ENCODE measurements around the gene KY. TPM values are rescaled to one million over a fixed set of nuclear protein-coding genes. Genes with fewer than 3 reads are reported as not detected.

Gene KY
- total RNA-seq, 1 experiment from 2014 or later = not detected

DNA sequence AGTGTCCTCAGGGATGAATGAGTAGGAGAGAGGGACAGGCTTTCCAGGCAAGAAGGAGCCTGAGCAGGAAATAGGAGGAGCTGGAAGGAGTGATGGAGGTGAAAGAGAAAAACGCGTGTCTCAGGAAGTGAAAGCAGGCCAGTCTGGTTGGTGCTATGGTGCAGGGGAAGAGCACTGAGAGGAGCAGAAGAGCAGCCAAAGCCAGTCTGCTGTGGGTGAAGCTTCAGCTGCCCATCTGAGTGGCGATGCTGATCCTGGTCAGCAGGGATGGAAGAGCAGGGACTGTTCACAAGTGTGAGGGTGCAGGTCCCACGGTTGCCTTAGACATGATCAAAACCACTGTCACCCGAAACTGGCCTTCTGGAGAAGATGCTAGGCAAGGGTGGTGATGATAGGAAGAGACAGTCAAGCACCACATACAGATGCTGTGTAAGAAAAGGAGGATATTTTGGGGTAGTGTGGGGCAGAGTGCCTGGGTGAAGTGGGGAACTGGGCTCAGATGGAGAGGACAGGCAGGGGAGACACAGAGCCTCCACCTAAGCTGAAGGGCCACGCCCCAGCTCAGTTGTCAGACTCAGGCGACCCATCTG lies 5.5 kb upstream of the KY start:
- intact Hi-C loops (cut with micrococcal nuclease; ENCODE audit: unreplicated experiment) (no loop called here), in situ Hi-C loops (cut with HindIII; ENCODE audit: low pct_unique_long_range_greater_than_20kb, low sequenced_read_pairs) (no loop called here)
- CTCF ChIA-PET = no interaction called here
- H3K36me3 ChIP-seq (ENCODE audit: control insufficient read depth, insufficient read depth, low read length) = no peaks in the 10 kb centered on the region
- no peak overlapping the region for H3K27ac ChIP-seq (ENCODE audit: low read length)
- peaks cover 16% of the 10 kb centered on the region for H3K27me3 ChIP-seq (ENCODE audit: control insufficient read depth, insufficient read depth, low read length)
- peaks cover 3% of the 10 kb centered on the region for H3K4me1 ChIP-seq (ENCODE audit: control insufficient read depth, insufficient read depth, low read length)
- no peaks in the 10 kb centered on the region for H3K9me3 ChIP-seq (ENCODE audit: control insufficient read depth, insufficient read depth, low read depth, low read length)
- TF ChIP-seq, protein P1, sequence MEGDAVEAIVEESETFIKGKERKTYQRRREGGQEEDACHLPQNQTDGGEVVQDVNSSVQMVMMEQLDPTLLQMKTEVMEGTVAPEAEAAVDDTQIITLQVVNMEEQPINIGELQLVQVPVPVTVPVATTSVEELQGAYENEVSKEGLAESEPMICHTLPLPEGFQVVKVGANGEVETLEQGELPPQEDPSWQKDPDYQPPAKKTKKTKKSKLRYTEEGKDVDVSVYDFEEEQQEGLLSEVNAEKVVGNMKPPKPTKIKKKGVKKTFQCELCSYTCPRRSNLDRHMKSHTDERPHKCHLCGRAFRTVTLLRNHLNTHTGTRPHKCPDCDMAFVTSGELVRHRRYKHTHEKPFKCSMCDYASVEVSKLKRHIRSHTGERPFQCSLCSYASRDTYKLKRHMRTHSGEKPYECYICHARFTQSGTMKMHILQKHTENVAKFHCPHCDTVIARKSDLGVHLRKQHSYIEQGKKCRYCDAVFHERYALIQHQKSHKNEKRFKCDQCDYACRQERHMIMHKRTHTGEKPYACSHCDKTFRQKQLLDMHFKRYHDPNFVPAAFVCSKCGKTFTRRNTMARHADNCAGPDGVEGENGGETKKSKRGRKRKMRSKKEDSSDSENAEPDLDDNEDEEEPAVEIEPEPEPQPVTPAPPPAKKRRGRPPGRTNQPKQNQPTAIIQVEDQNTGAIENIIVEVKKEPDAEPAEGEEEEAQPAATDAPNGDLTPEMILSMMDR (IDR thresholded peaks at IDR 0.05) = no peak
- no peak for TF ChIP-seq POLR2AphosphoS5 (IDR thresholded peaks at IDR 0.05; ENCODE audit: low read depth, low read length)
- TF ChIP-seq TCF7L2 (IDR thresholded peaks at IDR 0.05; ENCODE audit: low read depth, low read length) = no peak
- TF ChIP-seq, protein P2, sequence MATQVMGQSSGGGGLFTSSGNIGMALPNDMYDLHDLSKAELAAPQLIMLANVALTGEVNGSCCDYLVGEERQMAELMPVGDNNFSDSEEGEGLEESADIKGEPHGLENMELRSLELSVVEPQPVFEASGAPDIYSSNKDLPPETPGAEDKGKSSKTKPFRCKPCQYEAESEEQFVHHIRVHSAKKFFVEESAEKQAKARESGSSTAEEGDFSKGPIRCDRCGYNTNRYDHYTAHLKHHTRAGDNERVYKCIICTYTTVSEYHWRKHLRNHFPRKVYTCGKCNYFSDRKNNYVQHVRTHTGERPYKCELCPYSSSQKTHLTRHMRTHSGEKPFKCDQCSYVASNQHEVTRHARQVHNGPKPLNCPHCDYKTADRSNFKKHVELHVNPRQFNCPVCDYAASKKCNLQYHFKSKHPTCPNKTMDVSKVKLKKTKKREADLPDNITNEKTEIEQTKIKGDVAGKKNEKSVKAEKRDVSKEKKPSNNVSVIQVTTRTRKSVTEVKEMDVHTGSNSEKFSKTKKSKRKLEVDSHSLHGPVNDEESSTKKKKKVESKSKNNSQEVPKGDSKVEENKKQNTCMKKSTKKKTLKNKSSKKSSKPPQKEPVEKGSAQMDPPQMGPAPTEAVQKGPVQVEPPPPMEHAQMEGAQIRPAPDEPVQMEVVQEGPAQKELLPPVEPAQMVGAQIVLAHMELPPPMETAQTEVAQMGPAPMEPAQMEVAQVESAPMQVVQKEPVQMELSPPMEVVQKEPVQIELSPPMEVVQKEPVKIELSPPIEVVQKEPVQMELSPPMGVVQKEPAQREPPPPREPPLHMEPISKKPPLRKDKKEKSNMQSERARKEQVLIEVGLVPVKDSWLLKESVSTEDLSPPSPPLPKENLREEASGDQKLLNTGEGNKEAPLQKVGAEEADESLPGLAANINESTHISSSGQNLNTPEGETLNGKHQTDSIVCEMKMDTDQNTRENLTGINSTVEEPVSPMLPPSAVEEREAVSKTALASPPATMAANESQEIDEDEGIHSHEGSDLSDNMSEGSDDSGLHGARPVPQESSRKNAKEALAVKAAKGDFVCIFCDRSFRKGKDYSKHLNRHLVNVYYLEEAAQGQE (IDR thresholded peaks at IDR 0.05; ENCODE audit: insufficient read depth in 1 of 2, low read depth in 2 of 2, low read length in 1 of 2) = no peak
- no peak for TF ChIP-seq SIN3A (IDR thresholded peaks at IDR 0.05; ENCODE audit: borderline replicate concordance, insufficient read depth, low read depth, low read length)
- BruUV-seq (replicated peaks) = no TSS peak
- POLR2A ChIA-PET = no interaction called here
- no peak overlapping the region for H3K4me3 ChIP-seq (ENCODE audit: low read depth in 2 of 2, low read length in 2 of 2)
- no peak for ATAC-seq
- DNase-seq (ENCODE audit: low read depth, low spot score) = no peak

DNA sequence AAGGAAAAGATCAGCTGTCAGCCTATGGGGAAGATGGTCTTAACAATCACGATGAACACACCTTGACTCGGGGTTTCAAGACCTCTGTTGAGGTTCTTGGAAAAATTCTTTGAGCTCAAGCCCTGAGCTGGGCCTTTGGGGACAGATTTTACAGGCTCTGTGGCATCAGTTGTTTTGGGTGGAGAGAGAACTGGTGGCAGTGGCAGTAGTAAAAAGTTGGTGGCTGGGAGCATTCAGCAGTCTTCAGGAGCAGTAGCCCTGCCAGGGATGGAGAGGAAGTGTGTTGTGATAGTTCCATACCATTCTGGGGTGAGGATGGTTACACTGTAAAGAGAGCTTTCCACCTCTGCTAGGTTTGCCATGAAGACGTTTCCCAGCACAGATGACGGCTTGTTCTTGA lies 4.9 kb upstream of the KY start:
- H3K9me3 ChIP-seq (ENCODE audit: control insufficient read depth, insufficient read depth, low read depth, low read length) = no peaks in the 10 kb centered on the region
- ChIA-PET CTCF (no interaction called here), POLR2A (no interaction called here)
- in situ Hi-C loops (cut with HindIII; ENCODE audit: low pct_unique_long_range_greater_than_20kb, low sequenced_read_pairs) = no loop called here
- peaks cover 6% of the 10 kb centered on the region for H3K4me1 ChIP-seq (ENCODE audit: control insufficient read depth, insufficient read depth, low read length)
- no peak overlapping the region for H3K27ac ChIP-seq (ENCODE audit: low read length)
- H3K4me3 ChIP-seq (ENCODE audit: low read depth in 2 of 2, low read length in 2 of 2) = no peak overlapping the region
- H3K36me3 ChIP-seq (ENCODE audit: control insufficient read depth, insufficient read depth, low read length) = no peaks in the 10 kb centered on the region
- DNase-seq (ENCODE audit: low read depth, low spot score) (no peak), ATAC-seq (no peak)
- no TSS peak for BruUV-seq (replicated peaks)
- TF ChIP-seq POLR2AphosphoS5 (IDR thresholded peaks at IDR 0.05; ENCODE audit: low read depth, low read length) = no peak
- TF ChIP-seq, protein P2 (IDR thresholded peaks at IDR 0.05; ENCODE audit: insufficient read depth in 1 of 2, low read depth in 2 of 2, low read length in 1 of 2) = no peak
- intact Hi-C loops (cut with micrococcal nuclease; ENCODE audit: unreplicated experiment) = no loop called here
- H3K27me3 ChIP-seq (ENCODE audit: control insufficient read depth, insufficient read depth, low read length) = peaks cover 16% of the 10 kb centered on the region

Measured in Panc1 (cell line).